Measurements from ENCODE around the gene TWF1. TPM values are rescaled to one million over a fixed set of nuclear protein-coding genes. Genes with fewer than 3 reads are reported as not detected.
"Not testable (repeated sequence)": the region's sequence is repeated elsewhere in the genome, so short reads cannot be mapped to it uniquely, and the experiment has no call there.

Gene TWF1
- total RNA-seq, 1 donor from 2014 or later, result 187 TPM

- DNase-seq (ENCODE audit: low spot score in 2 of 2), result peak; percentile 7 to 22
- no peak for FAIRE-seq
These were observed 588 bp upstream of the TWF1 start for GRCh38 chr12:43806737-43807072.

GRCh38 chr12:43805149-43805859, 813 bp downstream of the TWF1 start:
- FAIRE-seq, result no peak
- peak in 1 of 2 donors; percentile 17 for DNase-seq (ENCODE audit: low spot score in 2 of 2)

- no peak for FAIRE-seq
- no peak for DNase-seq (ENCODE audit: low spot score in 2 of 2)
These were observed 8.4 kb downstream of the TWF1 start for GRCh38 chr12:43797561-43798217.

GRCh38 chr12:43795716-43796280, 10.3 kb downstream of the TWF1 start:
- FAIRE-seq (no peak), DNase-seq (ENCODE audit: low spot score in 2 of 2) (no peak)

- DNase-seq (ENCODE audit: low spot score in 2 of 2), result no peak
- no peak for FAIRE-seq
These were observed 16.2 kb downstream of the TWF1 start for GRCh38 chr12:43789941-43790340.

- no peak for DNase-seq (ENCODE audit: low spot score in 2 of 2)
- no peak for FAIRE-seq
These were observed 19.0 kb downstream of the TWF1 start for GRCh38 chr12:43786899-43787693.

GRCh38 chr12:43776498-43776897, 29.6 kb downstream of the TWF1 start:
- no peak for FAIRE-seq
- peak in 1 of 2 donors; percentile 11 for DNase-seq (ENCODE audit: low spot score in 2 of 2)

- no peak for FAIRE-seq
- DNase-seq (ENCODE audit: low spot score in 2 of 2), result no peak
These were observed 39.8 kb downstream of the TWF1 start for GRCh38 chr12:43766291-43766690.

- no peak for DNase-seq (ENCODE audit: low spot score in 2 of 2)
- no peak for FAIRE-seq
These were observed 41.6 kb downstream of the TWF1 start for GRCh38 chr12:43764528-43764927.

GRCh38 chr12:43763769-43764168, 42.3 kb downstream of the TWF1 start:
- FAIRE-seq, result no peak
- no peak for DNase-seq (ENCODE audit: low spot score in 2 of 2)

GRCh38 chr12:43762596-43762995, 43.5 kb downstream of the TWF1 start:
- DNase-seq (ENCODE audit: low spot score in 2 of 2) (no peak), FAIRE-seq (no peak)

- no peak for DNase-seq (ENCODE audit: low spot score in 2 of 2)
- FAIRE-seq, result no peak
These were observed 44.6 kb downstream of the TWF1 start for GRCh38 chr12:43761500-43761899.

GRCh38 chr12:43760396-43760795, 45.7 kb downstream of the TWF1 start:
- DNase-seq (ENCODE audit: low spot score in 2 of 2) (no peak), FAIRE-seq (no peak)

- DNase-seq (ENCODE audit: low spot score in 2 of 2) (peak; percentile 73 to 90), FAIRE-seq (no peak)
These were observed 47.2 kb downstream of the TWF1 start, which contains the start of the genes IRAK4 and PUS7L for GRCh38 chr12:43758728-43759563. Gene IRAK4, plus strand, starts transcription at chr12:43758951. Its CDS starts 9,161 bp downstream, at chr12:43768112. Gene PUS7L, minus strand, starts transcription at chr12:43758790. Its CDS starts 3,545 bp downstream, at chr12:43755245.

GRCh38 chr12:43758247-43758727, 47.8 kb downstream of the TWF1 start:
- no peak for FAIRE-seq
- peak; percentile 22 to 49 for DNase-seq (ENCODE audit: low spot score in 2 of 2)

- no peak for DNase-seq (ENCODE audit: low spot score in 2 of 2)
- no peak for FAIRE-seq
These were observed 52.1 kb downstream of the TWF1 start for GRCh38 chr12:43754015-43754414.

GRCh38 chr12:43751360-43751759, 54.8 kb downstream of the TWF1 start:
- FAIRE-seq; DNase-seq (ENCODE audit: low spot score in 2 of 2): not testable (repeated sequence)

- DNase-seq (ENCODE audit: low spot score in 2 of 2) (no peak), FAIRE-seq (no peak)
These were observed 55.3 kb downstream of the TWF1 start for GRCh38 chr12:43750814-43751213.

- FAIRE-seq, result no peak
- DNase-seq (ENCODE audit: low spot score in 2 of 2), result no peak
These were observed 57.1 kb downstream of the TWF1 start for GRCh38 chr12:43749016-43749415.

- FAIRE-seq (no peak), DNase-seq (ENCODE audit: low spot score in 2 of 2) (no peak)
These were observed 61.3 kb downstream of the TWF1 start for GRCh38 chr12:43744826-43745225.

Data from frontal cortex (tissue), 4 donors.